SK-N-SH (cell line): ENCODE measurements around the gene PPP1R3F.

ENCODE experiments used
- CTCF ChIP-seq: fragments of 200-600 bp; sonication (generic); IDR thresholded peaks from 2 replicates; pipeline ENCODE4 v1.6.1; 2017; ENCODE audit warnings: antibody characterized with exemption, mild to moderate bottlenecking, moderate library complexity
- SIN3A ChIP-seq: IDR thresholded peaks from 2 replicates; pipeline ENCODE4 v1.6.1; 2012; ENCODE audit warnings: low read depth, mild to moderate bottlenecking, low read length, moderate library complexity, borderline replicate concordance
- USF2 ChIP-seq: fragments of 150-350 bp; IDR thresholded peaks from 2 replicates; pipeline ENCODE4 v1.6.1; 2017; ENCODE audit warnings: antibody characterized with exemption, low read length, low read depth, borderline replicate concordance

- no peak for TF ChIP-seq CTCF
- no peak for TF ChIP-seq SIN3A
- no peak for TF ChIP-seq USF2
Observed at GRCh38 chrX:49242545-49243066, 27.0 kb upstream of the PPP1R3F start.
